ENCODE measurements around the gene EGFL7. TPM values are rescaled to one million over a fixed set of nuclear protein-coding genes. Genes with fewer than 3 reads are reported as not detected.

Gene EGFL7
- total and polyA plus RNA-seq, 11 donors, result 56.4 to 142 (median 94.5) TPM

DNA sequence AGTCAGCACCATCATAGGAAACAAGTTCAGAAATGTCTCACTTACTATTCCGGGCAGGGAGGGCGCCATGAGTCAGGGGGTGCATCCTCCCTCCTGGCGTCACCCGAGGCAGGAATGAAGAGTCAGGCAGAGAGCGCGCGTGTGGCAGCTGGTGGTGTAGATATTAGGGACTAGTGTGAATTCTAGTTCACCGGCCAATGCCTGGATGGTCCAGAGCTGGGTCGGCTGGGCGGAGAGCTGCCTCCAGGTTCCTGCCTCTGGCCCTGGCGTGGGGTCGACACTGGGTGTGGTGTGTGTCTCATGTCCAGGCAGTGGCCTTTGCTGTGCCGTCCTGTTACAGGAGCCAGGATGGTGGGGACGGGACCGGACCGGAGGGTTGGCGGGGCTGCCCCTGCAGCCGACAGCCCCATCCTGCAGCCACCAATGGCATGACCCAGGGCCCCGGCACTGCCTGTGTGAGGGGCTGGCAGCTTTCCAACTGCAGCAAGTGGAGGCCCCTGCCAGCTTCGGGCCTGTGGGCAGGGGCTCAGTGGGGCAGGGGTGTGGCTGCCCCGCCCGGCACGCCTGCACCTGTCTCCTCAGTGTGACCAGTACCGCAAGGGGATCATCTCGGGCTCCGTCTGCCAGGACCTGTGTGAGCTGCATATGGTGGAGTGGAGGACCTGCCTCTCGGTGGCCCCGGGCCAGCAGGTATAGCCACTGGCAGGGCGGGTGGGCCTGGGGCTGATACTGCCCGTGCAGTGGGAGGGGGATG, 58.8 kb downstream of the EGFL7 start:
- DNase-seq, result peak in 2 of 5 donors; percentile 24 to 79

More for the DNA sequence above, 58.8 kb downstream of the EGFL7 start:
- intact Hi-C loops (cut with DNase I), result no loop called here
- Histone ChIP-seq H3K27ac (peak overlapping the region in 11 of 12 donors; percentile 19 to 67 (median 50)), H3K4me3 (peak overlapping the region in 1 of 12 donors; percentile 6), H3K27me3 (no peaks in the 10 kb centered on the region), H3K9me3 (no peaks in the 10 kb centered on the region), H3K4me1 (peaks cover 9 to 81% (median 50%) of the 10 kb centered on the region in 12 donors), H3K36me3 (peaks cover 3 to 55% (median 47%) of the 10 kb centered on the region in 9 donors)
- TF ChIP-seq POLR2A (IDR thresholded peaks at IDR 0.05), result no peak
- TF ChIP-seq CTCF (IDR thresholded peaks at IDR 0.05), result no peak
- WGBS, 4 donors, result 50 to 60% (median 53%) methylated on average over 10 to 30 of the region's 30 CpGs
- peak; percentile 12 to 62 (median 35) for ATAC-seq

MicroRNAs within 50 kb of the gene (microRNA counts, 767-probe panel; counts per million panel counts)
- microRNA hsa-miR-126-3p, result 5,872 to 6,362 counts per million in 2 donors

Small RNA genes within 50 kb of the gene (microRNA-seq; reads per million reads assigned to microRNA genes)
- 87,640 to 233,863 (median 212,136) reads per million in 4 donors for gene MIR126

Other genes starting within 250 kb of the EGFL7 start
- 10 to 100 TPM in 3 of 9 donors, 1 to 10 TPM in 6; 7.3 to 11.7 (median 9.5) TPM for gene INPP5E, start 223.1 kb upstream of the EGFL7 start, total RNA-seq
- 1 to 10 TPM; 6.4 to 8.0 TPM for gene INPP5E, start 223.1 kb upstream of the EGFL7 start, polyA plus RNA-seq
- gene SEC16A, start 179.9 kb upstream of the EGFL7 start, total RNA-seq, result 10 to 100 TPM; 21.1 to 53.3 (median 30.2) TPM
- 10 to 100 TPM; 20.9 to 29.9 TPM for gene SEC16A, start 179.9 kb upstream of the EGFL7 start, polyA plus RNA-seq
- gene NOTCH1, start 116.9 kb upstream of the EGFL7 start, total RNA-seq, result 10 to 100 TPM; 12.1 to 47.3 (median 22.1) TPM
- gene NOTCH1, start 116.9 kb upstream of the EGFL7 start, polyA plus RNA-seq, result 10 to 100 TPM in 1 of 2 donors, 1 to 10 TPM in 1; 8.0 to 12.1 TPM
- 10 to 100 TPM; 52.4 to 90.7 (median 62.5) TPM for gene AGPAT2, start 24.5 kb downstream of the EGFL7 start, total RNA-seq
- 100 to 1,000 TPM in 1 of 2 donors, 10 to 100 TPM in 1; 88.8 to 122 TPM for gene AGPAT2, start 24.5 kb downstream of the EGFL7 start, polyA plus RNA-seq
- 10 to 100 TPM; 14.4 to 46.3 (median 19.8) TPM for gene DIPK1B, start 49.7 kb downstream of the EGFL7 start, total RNA-seq
- gene DIPK1B, start 49.7 kb downstream of the EGFL7 start, polyA plus RNA-seq, result 10 to 100 TPM; 18.1 to 24.4 TPM
- gene LCN10, start 80.0 kb downstream of the EGFL7 start, total RNA-seq, result 10 to 100 TPM in 5 of 9 donors, 1 to 10 TPM in 2, under 1 TPM in 2; 0.50 to 21.5 (median 10.1) TPM
- gene LCN10, start 80.0 kb downstream of the EGFL7 start, polyA plus RNA-seq, result 10 to 100 TPM; 15.7 to 40.7 TPM
- gene LCN6, start 85.6 kb downstream of the EGFL7 start, total RNA-seq, result 10 to 100 TPM in 5 of 9 donors, 1 to 10 TPM in 3, under 1 TPM in 1; 0.81 to 58.7 (median 15.8) TPM
- 100 to 1,000 TPM in 1 of 2 donors, 10 to 100 TPM in 1; 46.1 to 101 TPM for gene LCN6, start 85.6 kb downstream of the EGFL7 start, polyA plus RNA-seq
- not detected for gene LCN8, start 95.3 kb downstream of the EGFL7 start, total RNA-seq
- gene LCN8, start 95.3 kb downstream of the EGFL7 start, polyA plus RNA-seq, result not detected
- 1 to 10 TPM in 3 of 9 donors, under 1 TPM in 2, not detected in 4; 0.64 to 2.8 (median 1.2) TPM for gene LCN15, start 101.6 kb downstream of the EGFL7 start, total RNA-seq
- gene LCN15, start 101.6 kb downstream of the EGFL7 start, polyA plus RNA-seq, result 1 to 10 TPM in 1 of 2 donors, under 1 TPM in 1; 0.65 to 2.4 TPM
- 100 to 1,000 TPM in 1 of 9 donors, 10 to 100 TPM in 8; 45.6 to 122 (median 63.3) TPM for gene TMEM141, start 128.4 kb downstream of the EGFL7 start, total RNA-seq
- gene TMEM141, start 128.4 kb downstream of the EGFL7 start, polyA plus RNA-seq, result 100 to 1,000 TPM in 1 of 2 donors, 10 to 100 TPM in 1; 86.1 to 116 TPM
- 1 to 10 TPM in 7 of 9 donors, under 1 TPM in 2; 0.64 to 3.8 (median 1.4) TPM for gene CCDC183, start 133.4 kb downstream of the EGFL7 start, total RNA-seq
- 1 to 10 TPM in 1 of 2 donors, under 1 TPM in 1; 0.32 to 4.7 TPM for gene CCDC183, start 133.4 kb downstream of the EGFL7 start, polyA plus RNA-seq
- gene RABL6, start 145.0 kb downstream of the EGFL7 start, total RNA-seq, result 10 to 100 TPM; 59.4 to 82.2 (median 71.6) TPM
- gene RABL6, start 145.0 kb downstream of the EGFL7 start, polyA plus RNA-seq, result 10 to 100 TPM; 63.5 to 90.8 TPM
- gene AJM1, start 179.6 kb downstream of the EGFL7 start, total RNA-seq, result 1 to 10 TPM; 2.6 to 7.0 (median 6.2) TPM
- gene AJM1, start 179.6 kb downstream of the EGFL7 start, polyA plus RNA-seq, result 1 to 10 TPM; 2.8 to 5.5 TPM
- gene PHPT1, start 186.5 kb downstream of the EGFL7 start, total RNA-seq, result 100 to 1,000 TPM; 230 to 386 (median 266) TPM
- gene PHPT1, start 186.5 kb downstream of the EGFL7 start, polyA plus RNA-seq, result 100 to 1,000 TPM; 225 to 717 TPM
- gene MAMDC4, start 189.4 kb downstream of the EGFL7 start, total RNA-seq, result 1 to 10 TPM; 2.9 to 8.3 (median 6.1) TPM
- 10 to 100 TPM in 1 of 2 donors, 1 to 10 TPM in 1; 4.5 to 14.9 TPM for gene MAMDC4, start 189.4 kb downstream of the EGFL7 start, polyA plus RNA-seq
- 100 to 1,000 TPM; 289 to 467 (median 341) TPM for gene EDF1, start 203.4 kb downstream of the EGFL7 start, total RNA-seq
- 100 to 1,000 TPM; 454 to 605 TPM for gene EDF1, start 203.4 kb downstream of the EGFL7 start, polyA plus RNA-seq
- gene TRAF2, start 223.6 kb downstream of the EGFL7 start, total RNA-seq, result 10 to 100 TPM in 3 of 9 donors, 1 to 10 TPM in 6; 6.3 to 14.7 (median 9.1) TPM
- gene TRAF2, start 223.6 kb downstream of the EGFL7 start, polyA plus RNA-seq, result 10 to 100 TPM; 10.6 to 28.3 TPM